Stimulated activated CD8-positive, alpha-beta memory T cell treated with anti-CD3 and anti-CD28 coated beads, Interleukin-4, amount 100 ng/mL, for 24 hours (primary cell): ENCODE measurements around the gene CDCA4.

Experiments
- DNase-seq: peaks from one replicate; pipeline ENCODE4 v3.0.0-alpha.2; 2020; ENCODE audit warnings: low read depth

CDCA4 gene

DNA sequence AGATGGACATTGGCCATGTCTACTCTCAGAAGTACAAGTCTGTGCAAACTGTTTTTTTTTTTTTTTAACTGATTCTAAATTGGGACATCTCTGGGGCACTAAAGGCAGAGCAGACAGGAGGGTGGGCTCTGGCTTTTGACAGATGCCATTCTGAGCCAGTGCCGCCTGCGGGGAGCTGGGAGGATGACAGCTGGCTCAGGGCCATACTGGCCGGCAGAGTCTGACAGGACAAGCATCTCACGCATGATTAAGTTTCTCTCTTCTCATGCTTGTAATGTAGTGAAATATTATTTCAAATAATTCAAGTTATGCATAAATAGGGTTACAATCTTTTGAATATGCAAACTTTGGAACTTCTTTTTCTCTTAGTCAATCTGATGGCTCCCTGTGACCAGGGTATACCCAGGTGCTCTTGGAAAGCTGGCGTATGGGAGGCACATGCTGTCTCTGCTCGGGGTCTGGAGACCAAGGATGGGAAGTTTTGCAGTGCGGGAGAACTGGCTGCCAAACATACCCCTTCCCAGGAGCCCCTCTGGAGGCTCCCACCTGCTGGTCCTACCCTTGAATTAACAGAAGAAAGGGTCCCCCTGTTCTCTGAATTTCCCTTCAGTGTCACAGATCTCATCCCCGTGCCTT is 7.6 kb downstream of the CDCA4 start:
- DNase-seq = no peak

GRCh38 chr14:105012171-105012985 is 8.5 kb downstream of the CDCA4 start:
- no peak for DNase-seq

DNA sequence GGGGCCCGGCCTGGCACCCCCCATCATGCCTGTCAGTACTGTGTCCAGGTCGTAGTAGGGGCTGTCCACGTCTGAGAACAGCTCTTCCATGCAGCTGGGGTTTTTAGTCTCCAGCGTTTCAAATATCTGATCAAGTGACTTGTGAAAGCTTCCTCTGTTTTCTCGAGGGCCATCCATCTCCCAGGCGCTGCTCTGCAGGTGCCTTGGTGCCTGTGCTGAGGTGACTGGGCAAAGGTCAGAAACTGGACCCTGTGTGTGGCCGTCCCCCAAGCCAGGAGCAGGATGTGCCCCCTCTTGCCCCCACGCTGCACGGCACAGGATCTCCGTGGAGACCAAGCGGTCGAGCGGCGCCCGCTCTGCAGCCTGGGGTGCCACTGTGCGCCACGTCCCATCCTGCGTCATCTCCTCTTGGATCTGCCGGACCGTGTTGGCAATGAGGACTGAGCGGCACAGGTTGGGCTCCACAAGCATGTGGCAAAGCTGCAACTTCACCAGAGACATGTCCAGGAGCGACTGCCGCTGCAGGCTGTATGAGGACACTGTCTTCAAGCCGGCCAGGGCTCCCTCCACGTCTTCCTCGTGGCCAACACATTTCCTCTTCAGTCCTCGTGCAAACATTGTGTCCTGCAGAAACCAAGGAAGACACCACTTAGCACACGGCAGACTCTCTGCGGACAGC is 9.4 kb downstream of the CDCA4 start:
- no peak for DNase-seq

- DNase-seq = no peak
Measured at GRCh38 chr14:105010891-105011291, 10.0 kb downstream of the CDCA4 start.

DNA sequence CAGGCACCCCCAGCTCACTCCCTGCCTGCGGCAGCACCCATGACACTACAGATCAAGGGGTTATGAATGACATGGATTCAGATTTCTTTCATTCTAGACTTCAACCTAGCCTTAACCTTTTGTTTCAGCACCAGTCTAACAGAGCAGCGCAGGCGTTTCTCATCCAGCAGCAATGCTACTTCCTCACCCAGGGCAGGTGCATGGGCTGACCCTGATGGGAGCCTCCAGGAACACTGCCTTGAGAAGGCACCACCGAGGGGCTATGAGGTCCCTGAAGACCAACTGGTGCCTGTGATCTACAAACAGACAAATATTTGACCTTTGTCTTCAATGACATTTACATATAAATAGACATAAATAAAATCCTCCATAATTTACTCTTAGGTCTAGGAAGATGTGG is 10.8 kb downstream of the CDCA4 start:
- DNase-seq = no peak

GRCh38 chr14:105007593-105008264 is 13.2 kb downstream of the CDCA4 start:
- no peak for DNase-seq

DNA sequence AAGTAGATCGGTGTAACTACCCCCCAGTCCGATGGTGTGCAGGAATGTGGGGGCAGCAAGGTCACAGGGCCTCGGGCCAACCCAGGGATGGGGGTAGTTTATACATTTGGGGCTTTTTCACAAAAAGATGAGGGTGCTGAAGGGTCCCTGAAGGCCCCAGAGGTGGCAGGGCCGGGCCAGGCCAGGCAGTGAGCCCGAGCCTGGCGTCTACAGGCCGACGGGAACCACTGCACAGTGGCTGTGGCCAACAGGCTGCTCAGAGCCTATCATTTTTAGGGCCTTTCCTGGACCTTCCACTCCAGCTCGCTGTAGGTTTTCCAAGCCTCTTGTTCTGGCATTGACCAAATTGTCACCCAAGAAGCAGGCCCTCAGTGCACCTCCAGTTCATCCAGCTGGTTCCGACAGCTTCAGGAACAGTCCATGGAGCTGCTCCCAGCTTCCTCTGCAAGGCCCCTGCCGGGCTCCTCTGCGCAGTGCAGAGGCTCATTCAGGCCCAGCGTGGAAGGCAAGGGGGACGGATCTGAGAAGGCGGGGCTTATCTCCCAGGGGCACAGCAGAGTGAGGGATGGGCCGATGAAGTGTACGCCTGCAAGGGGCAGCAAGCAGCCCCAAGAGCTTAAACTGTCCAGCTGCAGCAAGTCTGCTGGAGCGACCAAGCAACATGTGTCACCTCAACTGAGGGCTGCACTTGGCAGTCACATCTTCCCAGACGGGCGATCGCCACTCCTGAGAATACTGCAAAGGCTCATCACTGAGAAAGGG is 13.9 kb downstream of the CDCA4 start:
- no peak for DNase-seq

GRCh38 chr14:105005929-105006830 is 14.7 kb downstream of the CDCA4 start:
- no peak for DNase-seq

DNA sequence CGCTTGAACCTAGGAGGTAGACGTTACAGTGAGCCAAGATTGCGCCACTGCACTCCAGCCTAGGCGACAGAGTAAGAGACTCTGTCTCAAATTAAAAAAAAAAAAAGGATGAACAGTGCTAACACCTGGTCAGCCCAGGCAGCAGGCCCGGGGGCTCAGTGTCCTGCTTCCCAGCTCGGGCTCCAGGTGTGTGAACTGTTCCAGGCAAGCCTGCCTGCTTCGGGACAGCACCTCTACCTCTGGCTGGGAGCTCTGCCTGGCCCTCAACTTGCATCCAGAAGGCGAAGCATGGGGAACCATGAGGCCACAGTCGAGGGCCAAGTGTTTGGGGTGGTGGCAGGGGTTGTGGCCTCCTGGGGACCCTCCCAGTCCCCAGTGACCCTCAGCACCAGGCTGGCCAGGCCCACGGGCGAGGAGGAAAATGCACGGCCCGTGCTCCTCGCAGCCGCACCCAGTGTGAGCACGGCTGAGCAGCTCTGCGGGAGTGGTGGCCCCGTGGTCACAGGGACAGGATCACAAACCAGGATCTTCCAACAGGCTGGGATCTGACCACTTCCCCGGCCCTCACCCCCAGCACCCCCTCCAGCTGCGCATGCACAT is 15.5 kb downstream of the CDCA4 start:
- DNase-seq = no peak

GRCh38 chr14:104999361-104999760 is 21.5 kb downstream of the CDCA4 start:
- DNase-seq = no peak

- DNase-seq = no peak
Measured at GRCh38 chr14:104998801-104999200, 22.1 kb downstream of the CDCA4 start.

- DNase-seq = no peak
Measured at GRCh38 chr14:104996483-104996882, 24.4 kb downstream of the CDCA4 start.

GRCh38 chr14:104996032-104996431 is 24.9 kb downstream of the CDCA4 start:
- DNase-seq = no peak

DNA sequence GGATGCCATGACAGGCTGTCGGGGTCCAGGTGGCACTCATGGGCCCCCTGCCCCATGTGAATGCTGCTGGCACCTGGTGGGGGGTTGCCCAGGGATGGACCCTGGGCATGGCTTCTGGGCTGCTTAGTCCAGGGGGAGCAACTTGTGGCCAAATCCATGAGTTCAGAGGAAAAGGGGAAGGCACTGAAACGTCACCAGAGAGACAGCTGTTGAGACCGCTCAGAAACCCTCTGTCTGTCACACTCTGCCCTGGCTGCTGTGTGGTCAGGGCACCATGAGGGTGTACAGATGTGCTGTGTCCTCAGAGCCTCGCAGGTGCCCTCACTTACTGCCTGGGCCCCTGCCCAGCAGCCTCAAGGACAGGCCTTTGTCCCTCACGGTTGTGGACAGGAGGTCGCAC is 25.9 kb downstream of the CDCA4 start:
- DNase-seq = no peak

DNA sequence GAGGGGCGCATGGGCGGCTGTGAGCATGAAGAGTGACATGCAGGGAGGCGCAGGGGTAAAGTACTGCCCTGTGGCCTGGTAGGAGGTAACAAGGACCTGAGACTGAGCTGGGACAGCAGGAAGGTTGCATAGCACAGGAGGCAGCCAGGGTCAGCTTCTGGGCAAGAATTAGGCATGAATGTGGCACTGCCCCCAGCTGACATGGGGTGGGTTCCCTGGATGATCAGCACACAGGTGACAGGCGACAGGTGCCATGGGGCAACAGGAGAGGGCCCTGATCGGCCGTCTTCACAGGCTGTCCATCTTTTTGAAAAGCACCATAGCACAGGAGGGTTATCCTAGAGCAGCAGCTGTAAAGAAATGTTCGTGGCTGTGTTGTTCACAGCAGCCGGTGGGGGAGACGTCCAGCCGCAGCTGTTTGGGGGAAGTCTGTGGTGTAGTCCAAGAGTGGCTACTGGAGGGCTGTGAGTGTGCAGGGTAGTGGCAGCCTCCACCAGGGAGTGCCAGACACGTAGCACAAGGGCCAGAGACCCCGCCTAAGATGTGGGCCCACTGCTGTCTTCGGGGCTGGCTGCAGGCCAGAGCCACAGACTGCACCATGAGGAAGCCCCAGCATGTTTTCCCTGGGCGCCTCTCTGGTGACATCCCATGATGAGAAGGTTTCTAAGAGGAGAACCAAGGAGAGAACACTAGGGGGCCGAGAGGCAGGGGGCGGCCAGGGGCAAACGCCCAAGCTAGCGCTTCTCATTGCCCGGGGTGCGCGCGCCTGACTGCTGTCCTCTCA is 26.9 kb downstream of the CDCA4 start:
- no peak for DNase-seq

DNA sequence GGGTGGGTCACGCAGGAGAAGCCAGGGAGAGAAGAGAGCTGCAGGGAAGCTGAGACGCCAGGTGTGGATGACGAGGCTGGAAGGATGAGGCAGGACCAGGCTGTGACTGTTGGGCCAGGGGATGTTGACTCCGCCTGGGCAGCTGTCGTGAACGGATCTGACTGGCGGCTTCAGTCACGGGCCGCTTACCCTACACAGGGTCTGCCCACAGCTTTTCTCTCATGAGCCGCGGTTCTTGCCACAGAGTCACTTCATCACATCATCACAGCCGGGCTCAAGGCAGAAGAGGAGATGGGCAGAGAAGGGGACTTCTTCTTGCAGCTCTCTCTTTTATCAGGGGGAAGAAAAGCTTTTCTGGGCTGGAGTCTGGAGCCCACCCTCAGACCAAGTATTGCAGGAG is 27.6 kb downstream of the CDCA4 start:
- DNase-seq = no peak

- DNase-seq = no peak
Measured at GRCh38 chr14:104992501-104992900, 28.4 kb downstream of the CDCA4 start.

GRCh38 chr14:104991896-104992230 is 29.0 kb downstream of the CDCA4 start:
- DNase-seq = no peak

GRCh38 chr14:104989951-104990303 is 31.0 kb downstream of the CDCA4 start:
- DNase-seq = no peak
